HG03139 (cell line): Measurements from ENCODE around the gene FAM120A.

Experiments used
- ATAC-seq: cut with Tn5 transposase; IDR thresholded peaks from one replicate; pipeline ENCODE4 v1.9.1; 2021; ENCODE audit not compliant: unreplicated experiment

Gene FAM120A

DNA sequence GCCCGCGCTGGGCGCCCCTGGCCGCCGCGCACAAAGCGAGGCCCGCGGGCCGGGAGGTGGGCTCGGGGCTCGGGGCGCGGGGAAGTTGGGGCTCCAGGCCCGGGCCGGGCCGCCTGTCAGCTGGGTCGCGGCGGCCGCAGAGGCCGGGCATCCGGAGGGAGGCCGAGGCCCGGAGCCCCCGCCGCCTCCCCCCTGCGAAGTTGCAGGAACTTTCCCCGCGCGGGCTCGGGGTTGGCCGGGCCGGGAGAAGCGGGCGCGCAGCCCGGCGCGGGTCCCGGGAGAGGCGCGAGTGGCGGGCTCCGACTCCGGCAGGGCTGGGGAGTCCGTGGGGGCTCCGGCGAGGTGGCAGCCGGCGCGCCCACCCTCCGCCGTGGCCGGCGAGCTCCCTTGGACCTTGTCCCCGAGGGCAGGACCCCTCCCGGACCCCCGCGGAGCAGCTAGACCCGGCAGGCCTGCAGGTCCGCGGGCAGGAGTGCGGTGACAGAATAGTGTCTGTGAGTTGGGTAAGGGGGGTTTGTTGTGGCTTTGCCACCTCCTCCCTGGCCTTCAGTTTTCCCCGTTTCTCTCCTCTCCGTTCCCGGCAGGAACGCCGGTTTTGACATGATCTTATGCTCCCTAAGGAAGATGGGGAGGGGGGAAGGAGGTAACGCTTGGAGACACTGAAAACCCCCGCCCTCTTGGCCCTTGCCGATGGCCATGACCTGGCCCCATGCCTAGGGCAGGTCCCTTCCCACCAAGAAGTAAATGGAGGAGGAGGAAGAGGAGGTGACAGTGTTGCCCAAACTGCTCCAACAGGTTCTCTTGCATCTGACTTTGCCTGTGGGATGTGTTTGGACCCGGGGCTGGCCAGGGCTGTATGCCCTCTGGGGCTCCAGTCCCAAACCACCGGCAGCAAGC lies 125.8 kb downstream of the FAM120A start:
- no peak for ATAC-seq

DNA sequence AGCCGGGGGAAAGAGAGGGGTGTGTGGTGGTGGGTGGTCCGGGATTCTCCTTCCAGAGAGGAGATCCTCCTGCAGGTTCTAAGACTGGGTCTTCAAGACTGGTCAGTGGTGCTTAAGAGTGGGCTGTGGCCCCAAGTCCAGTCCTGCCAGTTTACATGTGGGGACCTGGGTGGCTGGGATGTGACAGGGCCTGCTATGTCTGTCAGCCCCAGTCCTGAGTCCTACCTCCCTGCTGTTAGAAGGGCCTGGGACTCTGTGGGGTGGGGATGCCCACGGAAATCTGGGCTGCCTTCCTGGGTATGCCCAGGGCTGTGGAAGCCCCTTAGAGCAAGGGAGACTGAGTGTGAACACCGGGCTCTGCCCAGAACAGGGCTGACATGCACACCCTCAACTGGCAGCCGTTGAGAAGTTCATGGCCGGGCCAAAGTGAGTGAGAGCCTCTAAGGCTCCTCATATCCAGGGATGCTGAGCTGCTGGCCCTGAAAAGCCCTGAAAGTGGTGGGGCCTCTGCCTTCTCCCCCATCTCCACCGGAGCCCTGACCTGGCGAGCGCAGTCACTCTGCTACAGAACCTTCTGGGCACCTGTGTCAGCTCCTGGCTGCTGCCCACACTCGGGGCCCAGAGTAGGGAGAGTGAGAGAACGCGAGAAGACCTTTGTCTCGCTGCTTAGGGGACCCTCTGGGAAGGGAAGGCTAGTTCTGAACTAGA lies 126.6 kb downstream of the FAM120A start:
- ATAC-seq = no peak

DNA sequence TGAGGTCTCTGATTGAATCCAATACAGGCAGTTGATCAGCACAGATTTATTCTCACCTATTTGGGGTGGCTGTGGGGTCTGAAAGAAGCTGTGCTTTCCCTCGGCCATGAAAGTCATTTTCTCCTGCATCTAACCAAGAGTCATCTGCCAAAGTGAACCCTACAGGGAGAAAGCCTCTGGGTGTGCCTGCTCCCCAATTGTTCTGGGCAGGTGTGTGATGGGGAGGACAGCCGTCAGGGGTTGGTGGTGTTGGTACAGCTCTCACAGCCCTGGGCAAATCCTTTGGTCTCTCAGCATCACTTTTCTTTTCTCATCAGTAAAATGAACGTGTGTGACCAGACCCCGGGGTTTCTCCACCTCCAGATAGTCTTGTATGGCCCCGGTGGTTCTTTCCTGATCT lies 127.4 kb downstream of the FAM120A start:
- no peak for ATAC-seq

DNA sequence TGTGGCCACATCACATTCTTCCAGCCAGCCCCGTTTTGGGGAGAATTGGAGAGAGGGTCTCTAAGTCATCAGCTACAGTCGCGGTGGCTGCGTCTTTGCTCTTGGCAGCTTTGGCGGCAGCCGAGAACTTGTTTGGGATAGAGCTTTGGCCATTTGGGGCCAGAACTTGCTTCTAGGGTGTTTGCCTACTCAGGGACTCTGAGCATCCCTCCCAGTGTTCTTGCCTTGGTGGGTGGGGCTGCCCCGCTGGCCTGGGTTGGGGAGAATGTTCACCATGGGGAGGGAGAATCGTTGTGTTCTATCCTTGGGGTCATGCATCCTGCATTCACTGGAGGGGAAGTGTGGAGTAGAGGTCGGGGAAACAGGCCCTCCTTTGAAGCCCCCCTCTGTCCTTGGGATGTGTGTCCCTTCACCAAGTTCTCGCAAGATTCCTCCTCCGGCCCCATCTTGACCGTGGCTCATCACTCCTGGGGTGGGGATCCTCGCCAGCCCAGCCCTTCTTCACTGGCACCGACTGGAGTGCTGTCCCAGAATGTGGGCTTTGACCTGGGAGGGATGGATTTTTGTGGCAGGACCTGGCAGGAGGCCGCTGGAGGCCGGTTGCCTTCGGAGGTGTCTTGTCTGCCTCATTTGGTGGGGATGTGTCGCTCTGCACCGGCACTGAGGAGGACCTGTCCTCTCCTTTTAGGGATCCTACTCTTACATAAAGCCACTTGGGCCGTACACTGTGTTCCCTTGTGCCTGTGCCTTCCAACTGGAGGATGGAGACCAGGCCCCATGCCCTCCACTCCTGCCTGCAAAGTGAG lies 128.4 kb downstream of the FAM120A start:
- no peak for ATAC-seq

DNA sequence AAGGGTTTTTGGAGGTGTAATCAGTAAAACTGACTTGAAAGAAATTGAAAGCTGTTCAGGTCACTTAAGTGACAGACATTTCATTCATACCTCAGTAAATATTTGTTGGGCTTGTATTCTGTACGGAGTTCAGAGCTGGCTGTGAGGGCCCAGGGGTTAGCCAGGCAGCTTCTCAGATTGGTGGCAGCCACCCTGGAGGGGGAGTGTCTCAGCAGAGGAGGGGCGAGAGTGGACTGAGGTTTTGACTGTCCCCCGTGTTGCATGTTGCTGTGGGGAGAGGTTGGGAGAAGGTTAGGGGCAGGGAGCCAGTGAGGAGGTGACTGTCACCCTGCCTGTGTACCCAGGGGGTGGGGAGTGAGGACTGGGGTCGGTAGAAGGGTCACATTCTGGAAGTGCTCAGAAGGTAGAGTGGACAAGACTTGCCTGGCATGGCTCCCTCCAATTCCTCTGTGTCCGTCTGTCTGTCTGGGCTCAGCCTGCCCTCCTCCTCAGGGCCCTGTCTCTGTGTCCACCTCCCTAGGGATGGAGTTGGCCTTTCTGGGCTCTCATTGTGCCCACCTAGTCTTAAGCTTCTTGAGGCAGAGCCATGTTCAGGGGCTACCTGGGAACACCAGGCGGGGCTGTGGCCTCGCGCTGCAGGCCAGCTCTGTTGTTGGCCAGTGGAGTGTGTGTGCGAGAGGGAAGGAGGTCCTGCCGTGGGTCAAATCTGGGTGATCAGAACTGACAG lies 129.3 kb downstream of the FAM120A start:
- no peak for ATAC-seq

DNA sequence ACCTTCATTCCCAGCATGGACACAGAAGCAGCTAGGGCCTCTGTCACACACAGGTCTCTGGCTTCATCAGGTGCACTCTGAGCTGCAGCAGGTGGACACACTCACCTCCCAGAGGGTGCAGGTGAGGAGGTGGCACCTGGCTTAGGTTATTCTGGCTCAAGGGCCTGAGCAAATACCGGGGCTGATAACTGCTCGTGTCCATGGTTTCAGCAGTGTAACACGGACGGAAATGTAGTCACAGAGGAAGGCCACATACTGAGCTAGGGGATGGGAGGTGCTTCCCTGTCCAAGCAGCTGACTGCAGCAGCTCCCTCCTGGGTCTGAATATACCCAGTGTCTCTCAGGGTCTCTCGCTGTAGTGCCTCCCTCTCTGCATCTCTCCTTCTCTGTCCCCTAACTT lies 130.6 kb downstream of the FAM120A start:
- ATAC-seq = no peak

DNA sequence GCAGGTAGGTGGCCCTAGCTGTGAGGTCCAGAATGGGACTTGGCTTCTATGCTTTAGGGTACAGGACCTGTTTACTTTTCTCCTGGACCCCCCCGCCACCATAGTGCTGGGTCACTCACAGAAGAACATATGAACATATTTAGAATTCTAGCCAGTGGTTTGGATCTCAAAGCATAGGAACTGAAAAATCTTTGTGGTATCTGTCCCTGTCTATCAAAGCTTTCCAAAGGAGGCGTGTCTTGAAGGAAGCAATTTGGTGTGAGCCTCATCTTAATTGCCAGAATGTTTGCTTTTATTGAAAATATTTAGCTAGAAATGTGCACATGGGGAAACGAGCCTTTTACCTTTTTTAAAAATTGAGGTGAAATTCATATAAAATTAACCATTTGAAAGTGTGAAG lies 131.1 kb downstream of the FAM120A start:
- no peak for ATAC-seq

DNA sequence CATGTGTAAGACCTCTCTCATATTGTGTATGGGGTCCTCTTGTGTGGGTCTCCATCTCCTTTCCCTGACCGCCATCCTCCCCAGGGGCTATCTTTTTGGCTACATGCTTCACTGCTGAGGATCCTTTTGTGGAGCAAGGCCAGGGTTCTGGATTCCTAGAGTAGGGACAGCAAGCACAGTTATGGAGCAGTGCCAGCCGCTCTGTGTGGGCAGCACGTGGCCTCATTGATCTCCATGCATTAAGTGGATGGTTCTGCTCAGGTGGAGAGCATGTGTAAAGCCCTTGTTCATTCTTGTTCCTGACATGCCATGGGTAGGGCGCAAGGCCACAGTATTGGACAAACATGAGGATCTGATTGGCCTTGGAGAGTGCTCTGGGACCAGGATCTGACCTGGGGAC lies 133.8 kb downstream of the FAM120A start:
- no peak for ATAC-seq

DNA sequence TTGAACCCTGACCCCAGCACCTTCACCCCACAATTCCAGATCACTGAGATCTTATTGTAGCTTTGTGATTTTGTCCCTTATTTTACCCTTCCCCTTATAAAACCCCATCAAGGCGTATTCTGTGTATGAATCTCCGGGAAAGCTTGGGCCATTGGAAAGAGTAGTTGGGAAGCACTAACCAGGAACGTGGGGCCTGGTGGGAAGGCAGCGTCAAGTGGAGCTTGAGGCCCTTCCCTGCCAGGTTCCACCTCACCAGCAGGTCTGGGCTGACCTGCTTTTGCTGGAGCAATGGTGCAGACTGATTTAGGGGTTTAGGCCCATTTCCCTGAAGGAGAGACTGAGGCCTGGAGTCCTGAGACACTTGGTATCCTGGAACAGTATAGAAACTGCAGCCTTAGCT lies 134.2 kb downstream of the FAM120A start:
- ATAC-seq = no peak

DNA sequence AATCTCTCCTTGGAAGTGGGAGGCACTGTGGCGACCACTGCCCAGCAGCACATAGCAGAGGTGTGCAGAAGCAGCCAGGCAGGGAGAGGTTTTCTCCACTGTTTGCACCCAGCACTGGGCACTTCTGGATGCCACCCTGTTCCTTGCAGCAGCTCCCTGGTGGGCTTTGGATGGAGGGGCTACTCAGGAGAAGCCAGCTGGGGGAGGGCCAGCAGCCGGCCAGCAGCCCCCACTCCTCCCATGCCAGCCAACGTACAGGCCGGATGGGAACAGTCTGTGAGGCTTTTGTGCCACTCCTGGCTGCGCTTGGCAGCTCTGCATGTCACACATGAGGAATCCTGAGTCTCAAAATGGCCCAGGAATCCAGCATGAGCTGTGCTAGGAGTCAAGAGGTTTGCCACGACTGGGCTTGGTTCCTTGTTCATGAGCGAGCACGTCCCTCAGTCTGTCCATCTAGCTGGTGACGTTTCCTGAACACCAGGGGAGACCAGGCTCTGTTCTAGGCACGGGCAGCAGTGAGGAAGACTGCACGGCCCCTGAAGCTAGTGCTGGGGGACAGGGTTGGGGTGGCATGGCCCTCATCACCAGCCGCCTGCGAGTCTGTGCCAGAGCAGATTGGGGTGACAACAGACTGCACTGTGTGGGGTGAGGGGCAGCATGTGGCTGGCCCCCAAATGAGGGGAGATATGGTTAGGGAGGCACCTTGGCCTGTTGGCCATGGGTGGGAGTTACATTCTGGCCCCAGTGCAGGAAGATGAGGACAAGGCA lies 135.0 kb downstream of the FAM120A start:
- no peak for ATAC-seq

DNA sequence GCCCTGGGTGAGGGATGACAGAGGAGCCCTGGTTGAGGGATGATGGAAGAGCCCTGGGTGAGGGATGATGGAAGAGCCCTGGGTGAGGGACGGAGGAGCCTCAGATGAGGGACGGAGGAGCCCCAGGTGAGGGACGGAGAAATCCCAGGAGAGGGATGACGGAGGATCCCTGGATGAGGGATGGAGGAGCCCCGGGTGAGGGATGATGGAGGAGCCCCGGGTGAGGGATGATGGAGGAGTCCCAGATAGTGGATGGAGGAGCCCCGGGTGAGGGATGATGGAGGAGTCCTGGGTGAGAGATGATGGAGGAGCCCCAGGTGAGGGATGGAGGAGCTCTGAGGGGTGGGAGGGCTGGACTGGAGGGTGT lies 135.8 kb downstream of the FAM120A start:
- no peak for ATAC-seq

DNA sequence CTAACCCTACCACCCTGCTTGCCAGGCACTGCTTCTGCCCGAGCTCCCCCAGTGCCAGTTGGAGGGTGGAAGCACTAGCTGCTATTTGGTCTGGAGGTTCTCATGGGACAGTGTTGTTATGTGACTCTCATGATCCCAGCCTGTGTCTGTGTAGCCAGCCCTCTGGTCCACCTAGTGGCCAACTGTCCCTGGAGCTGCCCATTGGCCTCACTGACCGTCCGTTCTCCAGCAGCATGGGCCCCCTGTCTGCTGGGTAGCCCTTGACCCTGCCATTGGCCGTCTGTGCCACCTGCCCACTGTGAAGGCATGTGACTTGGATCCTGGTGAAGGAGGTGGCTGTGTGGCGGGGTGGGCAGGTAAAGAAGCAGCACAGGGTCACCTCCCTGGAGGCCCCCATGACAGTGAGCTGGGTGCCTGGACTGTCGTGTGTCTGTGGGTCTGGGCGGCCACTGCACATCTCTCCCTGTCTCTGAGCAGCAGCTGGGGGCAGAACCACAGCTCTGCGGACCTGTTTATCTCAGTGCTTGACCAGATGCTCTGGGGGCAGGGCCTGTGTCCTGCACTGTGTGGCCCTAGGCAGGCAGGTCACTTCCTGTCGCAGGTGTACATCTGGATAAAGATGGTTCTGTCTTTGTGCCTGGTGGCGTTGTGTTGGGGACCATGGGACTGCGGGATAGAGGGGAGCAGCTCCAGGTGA lies 136.3 kb downstream of the FAM120A start:
- ATAC-seq = no peak

DNA sequence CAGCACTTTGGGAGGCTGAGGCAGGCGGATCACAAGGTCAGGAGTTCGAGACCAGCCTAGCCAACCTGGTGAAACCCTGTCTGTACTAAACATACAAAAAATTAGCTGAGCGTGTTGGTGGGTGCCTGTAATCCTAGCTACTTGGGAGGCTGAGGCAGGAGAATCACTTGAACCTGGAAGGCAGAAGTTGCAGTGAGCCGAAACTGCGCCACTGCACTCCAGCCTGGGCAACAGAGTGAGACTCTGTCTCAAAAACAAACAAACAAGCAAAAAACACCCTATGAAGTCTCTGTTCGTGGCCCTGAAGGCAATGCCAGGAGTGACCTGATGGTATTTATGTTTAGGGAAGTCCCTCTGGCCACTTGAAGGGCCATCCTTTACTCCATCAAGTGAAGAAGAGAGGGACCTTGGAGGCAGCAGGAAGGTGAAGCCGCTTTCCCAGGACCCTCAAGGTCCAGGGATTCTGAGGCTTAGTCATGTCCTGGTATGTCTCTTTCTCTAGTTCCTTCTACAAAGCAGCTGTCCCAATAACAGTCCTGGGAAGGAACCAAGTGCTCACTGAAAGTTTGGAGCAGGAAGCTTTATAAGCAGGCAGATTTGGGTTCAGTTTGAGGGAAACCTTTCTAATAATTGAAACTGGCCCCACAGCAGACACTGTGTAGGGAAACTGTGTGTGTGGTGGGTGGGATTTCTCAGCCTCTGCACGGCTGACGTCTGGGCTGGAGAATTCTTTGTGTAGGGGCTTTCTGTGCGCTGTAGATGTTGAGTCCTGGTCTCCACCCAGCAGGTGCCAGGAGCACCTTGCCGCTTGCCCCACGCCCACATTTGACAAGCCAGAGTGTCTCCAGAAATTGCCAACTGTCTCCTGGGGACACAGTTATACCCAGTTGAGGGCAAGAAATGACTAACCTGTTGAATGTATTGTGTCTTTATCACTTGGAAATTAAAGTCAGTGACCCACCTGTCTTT lies 137.4 kb downstream of the FAM120A start:
- ATAC-seq = no peak

DNA sequence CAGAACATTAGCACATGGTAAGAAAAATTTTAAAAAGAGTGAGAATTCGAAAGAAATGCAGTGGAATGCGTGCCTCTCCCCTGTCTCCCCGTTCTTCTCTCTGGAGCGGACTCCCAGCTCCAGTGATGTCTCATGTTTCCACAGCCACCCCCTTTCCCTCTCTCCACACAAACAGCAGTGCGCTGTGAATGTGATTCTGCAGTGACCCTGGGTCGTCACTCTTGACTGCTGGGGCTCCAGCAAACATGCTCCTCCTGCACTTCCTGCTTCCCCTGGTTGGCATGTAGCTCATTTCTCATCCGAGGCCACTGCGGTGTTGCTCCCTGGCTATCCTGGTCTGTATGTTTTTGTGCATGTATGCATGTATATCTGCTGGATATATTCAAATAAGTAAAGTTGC lies 138.2 kb downstream of the FAM120A start:
- no peak for ATAC-seq

DNA sequence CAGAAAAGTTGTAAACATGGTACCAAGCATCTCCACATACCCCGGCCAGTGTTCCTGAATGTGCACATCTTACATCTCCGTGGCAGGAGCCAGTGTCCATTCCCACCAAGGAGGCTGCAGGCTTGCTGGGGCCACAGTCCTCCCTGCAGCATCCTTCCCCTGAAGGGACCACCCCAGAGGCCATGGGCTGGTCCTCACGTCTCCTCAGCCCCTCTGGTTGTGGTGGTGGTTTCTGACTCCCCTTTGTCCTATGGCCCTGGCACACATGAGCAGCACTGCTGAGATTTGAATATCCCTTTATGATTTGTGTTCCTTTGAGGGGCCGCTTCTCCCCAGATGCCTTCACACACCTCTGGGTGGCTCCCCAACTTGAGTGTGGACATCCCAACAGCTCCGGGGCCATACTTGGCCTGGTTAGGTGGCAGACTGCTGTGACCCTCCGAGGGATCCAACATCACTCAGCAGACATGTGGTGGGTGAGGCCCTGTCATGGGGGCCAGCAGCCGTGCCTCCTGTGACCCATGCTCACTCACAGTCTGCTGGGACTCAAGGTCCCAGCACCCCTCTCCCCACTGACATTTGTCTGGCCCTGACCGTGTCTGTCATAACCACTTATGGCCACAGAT lies 139.2 kb downstream of the FAM120A start:
- ATAC-seq = no peak

DNA sequence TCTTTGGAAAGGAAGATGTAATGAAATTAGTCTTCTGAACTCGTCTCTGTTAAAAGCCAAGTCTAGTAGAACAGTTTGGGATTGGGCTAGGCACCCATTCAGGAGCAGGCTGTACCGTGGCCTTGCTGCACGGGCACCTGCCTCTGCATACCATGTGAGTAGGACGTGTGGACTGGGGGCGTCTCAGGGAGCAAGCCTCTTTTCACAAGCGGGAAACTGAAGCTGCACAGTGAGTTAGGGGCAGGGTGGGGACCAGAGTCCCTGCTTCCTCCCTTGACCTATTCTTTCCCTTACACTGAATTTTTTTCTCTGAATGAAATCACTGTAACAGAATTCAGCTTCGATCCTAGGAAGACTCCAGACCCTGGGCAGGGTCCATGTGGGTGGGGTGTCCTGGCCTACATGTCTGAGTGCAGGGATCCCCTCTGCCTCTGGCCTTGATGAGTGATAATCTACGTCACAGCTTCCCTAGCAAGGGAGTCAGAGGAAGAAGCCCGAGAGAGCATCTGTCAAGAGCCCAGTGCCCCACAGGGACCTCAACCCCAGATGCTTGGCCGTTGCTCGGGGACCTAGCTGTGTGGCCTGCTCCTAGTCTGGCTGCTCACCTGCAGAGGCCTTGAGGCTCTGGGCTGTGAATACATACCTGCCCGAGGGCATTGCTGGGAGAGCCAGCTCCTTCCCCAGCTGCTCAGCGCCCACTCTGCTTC lies 140.0 kb downstream of the FAM120A start:
- ATAC-seq = no peak

DNA sequence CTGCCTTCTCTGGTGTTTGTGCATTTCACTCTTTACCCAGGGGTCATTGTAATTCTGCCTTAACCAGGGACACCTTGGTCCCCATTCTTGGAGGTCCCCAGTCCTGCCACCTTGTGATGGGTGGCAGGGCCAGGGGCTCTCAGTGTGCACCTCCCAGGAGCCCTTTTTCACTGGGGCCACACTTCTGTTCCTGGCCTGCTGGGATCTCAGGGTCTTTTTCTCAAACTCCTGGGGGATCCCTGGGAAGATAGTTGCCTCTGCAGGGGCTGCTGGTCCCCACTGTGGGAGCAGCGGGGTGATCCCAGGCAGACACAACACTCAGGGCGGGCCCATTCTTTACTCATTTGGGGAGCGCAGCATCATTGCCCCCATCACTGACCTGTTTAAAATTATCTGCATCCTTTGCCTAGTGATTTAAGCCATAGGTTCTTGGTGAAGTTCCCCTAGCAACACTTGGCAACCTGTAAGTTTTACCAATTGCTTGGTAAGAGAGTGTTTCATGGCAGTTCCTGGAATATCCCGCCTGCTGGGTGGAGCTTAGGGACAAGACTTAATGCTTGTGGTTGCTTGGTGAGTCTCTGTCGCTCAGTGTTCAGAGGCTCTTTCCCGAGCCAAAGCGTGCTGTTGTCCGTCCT lies 140.6 kb downstream of the FAM120A start:
- ATAC-seq = no peak
